AG09319 (cell line): Measurements from ENCODE around the gene SCNN1B.

Experiments
- DNase-seq: peaks from one replicate; pipeline ENCODE4 v3.0.0-alpha.2; 2010; ENCODE audit warnings: low read depth; ENCODE audit errors: extremely low read depth
- TF ChIP-seq, protein P1 (sequence below): IDR thresholded peaks from 2 replicates; pipeline ENCODE4 v1.5.1; 2011; ENCODE audit warnings: low read depth, mild to moderate bottlenecking, inconsistent platforms, low read length, moderate library complexity

Gene SCNN1B

DNA sequence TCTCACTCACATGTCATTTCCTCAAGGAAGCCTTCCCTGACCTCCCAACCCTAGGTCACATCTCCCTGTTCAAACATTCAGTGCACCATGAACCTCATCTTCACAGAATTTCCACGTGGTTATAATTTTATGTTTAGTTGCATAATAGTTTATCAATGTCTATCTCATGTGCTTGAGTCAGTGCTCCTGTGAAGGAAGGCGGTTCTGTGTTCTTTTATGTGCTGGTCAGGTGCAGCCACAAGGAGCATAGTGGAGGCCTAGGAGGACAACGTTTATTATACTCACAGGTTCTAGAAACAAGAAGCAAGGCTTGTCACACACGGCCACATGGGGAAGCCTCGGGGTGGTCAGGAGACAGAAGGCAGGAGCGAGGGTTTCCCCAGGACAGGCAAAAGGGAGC lies 34.5 kb upstream of the SCNN1B start:
- TF ChIP-seq, protein P1, sequence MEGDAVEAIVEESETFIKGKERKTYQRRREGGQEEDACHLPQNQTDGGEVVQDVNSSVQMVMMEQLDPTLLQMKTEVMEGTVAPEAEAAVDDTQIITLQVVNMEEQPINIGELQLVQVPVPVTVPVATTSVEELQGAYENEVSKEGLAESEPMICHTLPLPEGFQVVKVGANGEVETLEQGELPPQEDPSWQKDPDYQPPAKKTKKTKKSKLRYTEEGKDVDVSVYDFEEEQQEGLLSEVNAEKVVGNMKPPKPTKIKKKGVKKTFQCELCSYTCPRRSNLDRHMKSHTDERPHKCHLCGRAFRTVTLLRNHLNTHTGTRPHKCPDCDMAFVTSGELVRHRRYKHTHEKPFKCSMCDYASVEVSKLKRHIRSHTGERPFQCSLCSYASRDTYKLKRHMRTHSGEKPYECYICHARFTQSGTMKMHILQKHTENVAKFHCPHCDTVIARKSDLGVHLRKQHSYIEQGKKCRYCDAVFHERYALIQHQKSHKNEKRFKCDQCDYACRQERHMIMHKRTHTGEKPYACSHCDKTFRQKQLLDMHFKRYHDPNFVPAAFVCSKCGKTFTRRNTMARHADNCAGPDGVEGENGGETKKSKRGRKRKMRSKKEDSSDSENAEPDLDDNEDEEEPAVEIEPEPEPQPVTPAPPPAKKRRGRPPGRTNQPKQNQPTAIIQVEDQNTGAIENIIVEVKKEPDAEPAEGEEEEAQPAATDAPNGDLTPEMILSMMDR: no peak
- DNase-seq: no peak

DNA sequence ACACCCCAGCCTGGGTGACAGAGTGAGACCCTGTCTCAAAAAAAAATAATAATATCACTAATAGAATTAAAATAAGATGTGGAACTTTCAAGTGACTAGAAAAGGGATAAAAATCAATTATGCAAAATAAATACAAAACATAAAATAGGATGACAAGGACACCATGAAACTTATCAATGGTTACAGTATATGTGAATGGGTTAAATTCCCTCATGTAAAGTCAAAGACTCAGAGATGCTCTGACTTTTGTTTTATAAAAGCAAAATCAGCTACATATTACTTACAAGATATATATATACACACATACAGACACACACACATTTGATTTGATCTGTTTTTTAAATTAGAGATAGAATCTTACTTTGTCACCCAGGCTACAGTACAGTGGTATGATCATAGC lies 33.5 kb upstream of the SCNN1B start:
- no peak for DNase-seq

DNA sequence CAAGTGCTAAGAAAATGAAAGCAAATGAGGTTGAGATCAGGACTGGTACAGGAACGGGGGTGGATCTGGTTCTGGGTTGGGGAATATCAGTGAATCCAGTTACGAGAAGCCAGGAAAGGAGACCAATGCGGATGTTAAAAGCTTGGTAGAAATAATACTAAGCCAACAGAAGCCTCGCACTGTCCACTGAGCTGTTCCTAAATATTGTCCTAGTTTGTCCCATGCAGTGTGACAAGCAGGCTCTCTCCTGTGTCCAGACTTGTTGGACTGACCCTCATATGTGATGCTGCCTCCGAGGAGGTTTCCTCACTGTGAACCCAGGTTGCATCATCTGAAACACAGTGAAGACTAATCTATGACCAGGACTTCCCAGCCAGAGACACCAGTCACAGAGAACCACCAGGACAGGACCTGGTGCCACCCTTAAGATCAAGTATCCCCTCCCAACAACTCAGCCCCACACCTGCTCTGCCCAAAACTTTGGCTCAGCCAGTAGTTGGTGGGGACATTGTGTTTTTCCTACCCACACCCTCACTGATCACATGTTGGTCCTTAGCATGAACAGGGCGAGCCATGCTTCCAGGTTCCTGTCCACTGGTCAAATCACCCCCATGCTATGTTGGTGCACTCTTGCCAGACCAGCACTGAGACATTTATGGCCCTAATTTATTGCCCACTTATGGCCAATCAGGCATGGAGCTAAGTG lies 32.7 kb upstream of the SCNN1B start:
- TF ChIP-seq, protein P1: no peak
- DNase-seq: no peak

More for the DNA sequence above, 33.5 kb upstream of the SCNN1B start:
- TF ChIP-seq, protein P1: no peak

DNA sequence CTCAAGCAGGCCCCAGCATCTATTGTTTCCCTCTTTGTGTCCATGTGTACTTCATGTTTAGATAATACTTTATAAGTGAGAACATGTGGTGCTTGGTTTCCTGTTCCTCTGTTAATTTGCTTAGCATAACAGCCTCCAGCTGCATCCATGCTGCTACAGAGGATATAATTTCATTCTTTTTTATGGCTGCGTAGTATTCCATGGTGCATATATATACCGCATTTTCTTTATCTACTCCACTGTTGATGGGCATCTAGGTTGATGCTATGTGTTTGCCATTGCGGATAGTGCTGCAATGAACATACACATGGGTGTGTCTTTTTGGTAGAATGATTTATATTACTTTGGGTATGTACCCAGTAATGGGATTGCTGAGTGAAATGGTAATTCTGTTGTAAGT lies 31.4 kb upstream of the SCNN1B start:
- DNase-seq: no peak
- TF ChIP-seq, protein P1: no peak

DNA sequence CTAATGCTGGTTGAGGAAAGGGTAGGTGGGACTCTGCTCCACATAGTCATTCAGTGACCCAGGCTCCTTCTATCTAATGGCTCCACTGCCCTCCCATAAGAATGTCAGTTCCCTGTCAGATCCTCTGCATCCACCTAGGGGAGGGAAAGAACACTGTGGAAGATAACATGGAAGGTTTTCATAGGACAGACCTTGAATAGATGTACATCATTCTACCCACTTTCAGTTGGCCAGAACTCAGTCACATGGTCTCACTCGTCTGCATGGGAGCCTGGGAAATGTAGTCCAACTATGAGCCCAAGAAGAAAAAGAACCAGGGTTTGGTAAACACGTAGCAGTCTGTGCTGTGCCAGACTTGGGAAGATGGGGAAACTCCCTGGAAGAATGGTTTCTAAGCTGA lies 27.1 kb upstream of the SCNN1B start:
- no peak for DNase-seq
- TF ChIP-seq, protein P1: no peak

DNA sequence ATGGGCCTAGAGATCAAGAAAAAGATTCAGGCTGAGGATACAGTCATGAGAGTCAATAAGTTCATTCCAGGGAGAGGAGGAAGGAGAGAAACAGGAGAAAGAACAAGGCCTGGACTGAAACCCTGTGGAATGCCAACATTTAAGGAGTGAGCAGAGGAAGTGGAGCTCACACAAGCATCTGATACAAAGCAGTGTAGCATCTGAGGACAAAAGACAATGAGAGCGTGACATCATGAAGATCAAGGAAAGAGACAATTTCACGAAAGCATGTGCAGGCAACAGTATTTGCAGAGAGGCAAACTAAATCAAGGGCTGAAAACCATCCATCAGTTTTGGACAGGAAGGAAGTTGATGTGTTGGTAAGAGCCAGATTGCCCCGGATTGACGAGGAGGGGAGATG lies 25.3 kb upstream of the SCNN1B start:
- TF ChIP-seq, protein P1: no peak
- no peak for DNase-seq

DNA sequence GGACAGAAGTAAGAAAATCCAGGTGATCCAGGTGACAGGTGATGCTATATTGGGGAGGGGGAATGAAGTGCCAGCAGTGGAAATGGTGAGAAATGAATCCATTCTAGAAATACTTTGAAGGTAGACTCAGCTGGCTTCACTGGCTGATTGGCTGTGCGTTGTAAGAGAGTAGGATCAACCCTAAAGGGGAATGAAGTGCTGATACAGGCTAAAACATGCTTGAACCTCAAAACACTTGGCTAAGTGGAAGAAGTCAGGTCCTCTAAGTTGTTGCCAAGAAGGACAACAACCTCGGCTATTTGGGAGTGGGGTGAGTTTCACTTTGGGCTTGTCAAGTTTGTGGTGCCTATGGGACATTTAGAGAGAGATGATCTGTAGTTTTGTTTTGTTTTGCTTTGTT lies 24.1 kb upstream of the SCNN1B start:
- DNase-seq: no peak
- TF ChIP-seq, protein P1: no peak
